GM19463 (cell line): ENCODE measurements around the gene NPIPA3.
"Not testable (repeated sequence)": the region's sequence is repeated elsewhere in the genome, so short reads cannot be mapped to it uniquely, and the experiment has no call there.

ENCODE experiments used
- ATAC-seq: cut with Tn5 transposase; IDR thresholded peaks from one replicate; pipeline ENCODE4 v1.9.1; 2021; ENCODE audit warnings: mild to moderate bottlenecking, moderate library complexity; ENCODE audit not compliant: unreplicated experiment

The NPIPA3 gene

GRCh38 chr16:14741794-14742193 is 38.6 kb downstream of the NPIPA3 start:
- not testable (repeated sequence) for ATAC-seq

GRCh38 chr16:14742273-14743128 is 39.3 kb downstream of the NPIPA3 start, which contains the start of gene NPIPA2:
Gene NPIPA2, plus strand, starts transcription at chr16:14742533. Its CDS starts 5,533 bp downstream, at chr16:14748066.
- peak; percentile 99 for ATAC-seq

- not testable (repeated sequence) for ATAC-seq
Observed at GRCh38 chr16:14773654-14774053, 70.4 kb downstream of the NPIPA3 start.

- ATAC-seq: not testable (repeated sequence)
Observed at GRCh38 chr16:14775624-14776023, 72.4 kb downstream of the NPIPA3 start.
